GM23338 (cell line): ENCODE results near the gene DPH7.

ENCODE experiments used
- CREB1 ChIP-seq: fragments of 250-450 bp; sonication (Bioruptor Pico); IDR thresholded peaks from 2 replicates; pipeline ENCODE4 v1.5.0; 2020; ENCODE audit warnings: low read depth, mild to moderate bottlenecking, moderate library complexity
- CTCF ChIP-seq, 2 experiments: fragments of 200-600 bp in 1 of 2; sonication (generic) in 1 of 2; conservative IDR thresholded peaks; 2 replicates each; pipeline versions ENCODE4 v1.5.1 to v1.6.1; 2016 to 2017; ENCODE audit warnings: antibody characterized with exemption in 2 of 2, low read depth in 2 of 2, mild to moderate bottlenecking in 2 of 2, moderate library complexity in 1 of 2
- ETS1 ChIP-seq: IDR thresholded peaks from 2 replicates; pipeline ENCODE4 v1.6.1; 2016; ENCODE audit warnings: antibody characterized with exemption
- EZH2 ChIP-seq: fragments of 200-600 bp; sonication (generic); IDR thresholded peaks from one replicate; pipeline ENCODE4 v1.8.0; 2017; ENCODE audit warnings: antibody characterized with exemption, mild to moderate bottlenecking, low read depth; ENCODE audit not compliant: unreplicated experiment
- EZH2phosphoT487 ChIP-seq: fragments of 200-600 bp; sonication (generic); IDR thresholded peaks from one replicate; pipeline ENCODE4 v1.8.1; 2018; ENCODE audit warnings: antibody characterized with exemption; ENCODE audit not compliant: unreplicated experiment
- JUNB ChIP-seq: IDR thresholded peaks from one replicate; pipeline ENCODE4 v1.6.1; 2016; ENCODE audit warnings: antibody characterized with exemption; ENCODE audit not compliant: unreplicated experiment
- POLR2AphosphoS5 ChIP-seq: IDR thresholded peaks from 2 replicates; pipeline ENCODE4 v1.6.1; 2016; ENCODE audit warnings: antibody characterized with exemption, low read depth
- REST ChIP-seq: IDR thresholded peaks from one replicate; pipeline ENCODE4 v1.6.1; 2018; ENCODE audit warnings: antibody characterized with exemption; ENCODE audit not compliant: unreplicated experiment
- ZNF462 ChIP-seq: fragments of 250-450 bp; sonication (Bioruptor Pico); IDR thresholded peaks from 2 replicates; pipeline ENCODE4 v1.5.0; 2020; ENCODE audit warnings: mild to moderate bottlenecking, moderate library complexity

- TF ChIP-seq CTCF (conservative IDR thresholded peaks at IDR 0.05; ENCODE audit: low read depth in 2 of 2), result no peak
- TF ChIP-seq CREB1 (CRISPR knock-in tag), result no peak
- TF ChIP-seq JUNB, result no peak
- no peak for TF ChIP-seq EZH2phosphoT487
- TF ChIP-seq ZNF462, result no peak
- no peak for TF ChIP-seq EZH2
- TF ChIP-seq POLR2AphosphoS5, result no peak
- no peak for TF ChIP-seq REST
- TF ChIP-seq ETS1, result no peak
These were observed 30.8 kb downstream of the DPH7 start for GRCh38 chr9:137547687-137548543.
